ENCODE results near the gene ANXA9. TPM values are rescaled to one million over a fixed set of nuclear protein-coding genes. Genes with fewer than 3 reads are reported as not detected.

ANXA9 gene
- total and polyA plus RNA-seq, 2 experiments from 2014 or later: 1.4 to 2.2 TPM

DNA sequence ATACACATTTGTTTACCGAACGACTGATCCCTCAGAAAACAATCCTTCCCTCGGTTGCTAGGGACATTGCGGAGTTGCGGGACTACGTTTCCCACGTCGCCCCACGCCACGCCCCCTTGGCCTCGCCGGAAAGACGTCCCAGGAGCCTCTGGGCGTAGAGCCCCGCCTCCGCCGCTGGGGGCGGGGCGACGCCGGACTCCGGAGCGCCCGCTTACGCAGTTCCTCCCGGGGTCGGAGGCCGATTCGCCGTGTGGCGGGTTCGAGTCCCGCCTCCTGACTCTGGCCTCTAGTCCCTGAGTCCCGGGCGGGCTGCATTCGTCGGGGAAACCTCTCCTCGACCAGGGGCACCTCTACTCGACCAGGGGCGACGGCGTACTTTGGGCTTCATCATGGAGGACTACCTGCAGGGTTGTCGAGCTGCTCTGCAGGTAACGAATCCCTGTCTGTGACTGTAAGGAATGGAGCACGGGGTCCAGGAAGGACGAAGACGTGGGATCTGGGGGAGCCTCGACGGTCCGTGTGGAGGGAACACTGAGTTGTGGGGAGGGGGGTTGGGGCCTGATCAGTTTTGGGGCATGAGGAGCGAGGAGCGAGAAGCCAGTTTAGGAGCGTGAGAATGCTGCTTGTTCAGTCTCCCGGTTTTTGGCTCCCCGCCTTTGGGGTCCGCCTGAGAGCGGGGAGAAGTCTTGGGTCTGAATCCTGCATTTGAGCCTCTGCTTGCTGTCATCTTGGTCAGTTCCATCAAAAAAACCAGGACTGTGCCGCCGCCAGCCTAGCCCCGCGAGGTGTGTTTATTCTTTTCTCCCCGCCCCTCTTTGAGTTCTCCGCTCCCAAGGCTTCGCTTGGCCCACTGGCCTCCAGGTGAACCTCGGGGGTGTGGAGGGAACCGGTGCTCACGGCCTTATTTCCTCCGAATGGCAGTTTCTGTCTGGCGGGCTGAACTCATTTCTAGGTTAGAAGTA lies 26.4 kb downstream of the ANXA9 start, which contains the start of gene PRUNE1:
PRUNE1 (plus strand) TSS at position 206 of the 962 bp plus-strand sequence; CDS start at position 390, 184 bp downstream.
- Histone ChIP-seq H4K20me1 (replicated peaks; ENCODE audit: insufficient read depth) (no peaks in the 10 kb centered on the region; the same call in 1 of the 2 replicates), H3K4me3 (peak within 1 kb of the TSS; percentile 84), H3K27me3 (ENCODE audit: insufficient read depth) (no peaks in the 10 kb centered on the region), H3K36me3 (ENCODE audit: insufficient read depth) (no peaks in the 10 kb centered on the region), H3K27ac (ENCODE audit: low read depth) (peak within 1 kb of the TSS; percentile 73), H3K79me2 (replicated peaks; ENCODE audit: insufficient read depth) (peaks cover 15% of the 10 kb centered on the region), H3K9me2 (ENCODE audit: insufficient read depth) (no peaks in the 10 kb centered on the region), H2AFZ (peak within 1 kb of the TSS; percentile 88), H3K4me2 (peak within 1 kb of the TSS; percentile 80), H3F3A (replicated peaks; ENCODE audit: low read depth) (peaks cover 13% of the 10 kb centered on the region; the same call in 1 of the 2 replicates), H3K4me1 (ENCODE audit: insufficient read depth) (peaks cover 25% of the 10 kb centered on the region)
- Mint-ChIP-seq H3K9me3 (no peaks in the 10 kb centered on the region), H3K27me3 (ENCODE audit: insufficient read depth, low read depth, poor library complexity) (peaks cover 21% of the 10 kb centered on the region), H3K4me3 (peak within 1 kb of the TSS; percentile 94), H3K27ac (peak within 1 kb of the TSS; percentile 96), H3K4me1 (peaks cover 36% of the 10 kb centered on the region), H3K36me3 (ENCODE audit: low read depth) (no peaks in the 10 kb centered on the region; the same call in 2 of the 3 replicates)
- ATAC-seq: peak; percentile 76
- DNase-seq (ENCODE audit: low spot score): peak; percentile 98
- peak; percentile 55; the same call in 1 of the 2 replicates for TF ChIP-seq POLR2AphosphoS5 (IDR thresholded peaks at IDR 0.05; ENCODE audit: low read depth)
- TF ChIP-seq, protein P1, sequence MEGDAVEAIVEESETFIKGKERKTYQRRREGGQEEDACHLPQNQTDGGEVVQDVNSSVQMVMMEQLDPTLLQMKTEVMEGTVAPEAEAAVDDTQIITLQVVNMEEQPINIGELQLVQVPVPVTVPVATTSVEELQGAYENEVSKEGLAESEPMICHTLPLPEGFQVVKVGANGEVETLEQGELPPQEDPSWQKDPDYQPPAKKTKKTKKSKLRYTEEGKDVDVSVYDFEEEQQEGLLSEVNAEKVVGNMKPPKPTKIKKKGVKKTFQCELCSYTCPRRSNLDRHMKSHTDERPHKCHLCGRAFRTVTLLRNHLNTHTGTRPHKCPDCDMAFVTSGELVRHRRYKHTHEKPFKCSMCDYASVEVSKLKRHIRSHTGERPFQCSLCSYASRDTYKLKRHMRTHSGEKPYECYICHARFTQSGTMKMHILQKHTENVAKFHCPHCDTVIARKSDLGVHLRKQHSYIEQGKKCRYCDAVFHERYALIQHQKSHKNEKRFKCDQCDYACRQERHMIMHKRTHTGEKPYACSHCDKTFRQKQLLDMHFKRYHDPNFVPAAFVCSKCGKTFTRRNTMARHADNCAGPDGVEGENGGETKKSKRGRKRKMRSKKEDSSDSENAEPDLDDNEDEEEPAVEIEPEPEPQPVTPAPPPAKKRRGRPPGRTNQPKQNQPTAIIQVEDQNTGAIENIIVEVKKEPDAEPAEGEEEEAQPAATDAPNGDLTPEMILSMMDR (conservative IDR thresholded peaks at IDR 0.05; ENCODE audit: low read depth in 2 of 2): no peak
- TF ChIP-seq, protein P2, sequence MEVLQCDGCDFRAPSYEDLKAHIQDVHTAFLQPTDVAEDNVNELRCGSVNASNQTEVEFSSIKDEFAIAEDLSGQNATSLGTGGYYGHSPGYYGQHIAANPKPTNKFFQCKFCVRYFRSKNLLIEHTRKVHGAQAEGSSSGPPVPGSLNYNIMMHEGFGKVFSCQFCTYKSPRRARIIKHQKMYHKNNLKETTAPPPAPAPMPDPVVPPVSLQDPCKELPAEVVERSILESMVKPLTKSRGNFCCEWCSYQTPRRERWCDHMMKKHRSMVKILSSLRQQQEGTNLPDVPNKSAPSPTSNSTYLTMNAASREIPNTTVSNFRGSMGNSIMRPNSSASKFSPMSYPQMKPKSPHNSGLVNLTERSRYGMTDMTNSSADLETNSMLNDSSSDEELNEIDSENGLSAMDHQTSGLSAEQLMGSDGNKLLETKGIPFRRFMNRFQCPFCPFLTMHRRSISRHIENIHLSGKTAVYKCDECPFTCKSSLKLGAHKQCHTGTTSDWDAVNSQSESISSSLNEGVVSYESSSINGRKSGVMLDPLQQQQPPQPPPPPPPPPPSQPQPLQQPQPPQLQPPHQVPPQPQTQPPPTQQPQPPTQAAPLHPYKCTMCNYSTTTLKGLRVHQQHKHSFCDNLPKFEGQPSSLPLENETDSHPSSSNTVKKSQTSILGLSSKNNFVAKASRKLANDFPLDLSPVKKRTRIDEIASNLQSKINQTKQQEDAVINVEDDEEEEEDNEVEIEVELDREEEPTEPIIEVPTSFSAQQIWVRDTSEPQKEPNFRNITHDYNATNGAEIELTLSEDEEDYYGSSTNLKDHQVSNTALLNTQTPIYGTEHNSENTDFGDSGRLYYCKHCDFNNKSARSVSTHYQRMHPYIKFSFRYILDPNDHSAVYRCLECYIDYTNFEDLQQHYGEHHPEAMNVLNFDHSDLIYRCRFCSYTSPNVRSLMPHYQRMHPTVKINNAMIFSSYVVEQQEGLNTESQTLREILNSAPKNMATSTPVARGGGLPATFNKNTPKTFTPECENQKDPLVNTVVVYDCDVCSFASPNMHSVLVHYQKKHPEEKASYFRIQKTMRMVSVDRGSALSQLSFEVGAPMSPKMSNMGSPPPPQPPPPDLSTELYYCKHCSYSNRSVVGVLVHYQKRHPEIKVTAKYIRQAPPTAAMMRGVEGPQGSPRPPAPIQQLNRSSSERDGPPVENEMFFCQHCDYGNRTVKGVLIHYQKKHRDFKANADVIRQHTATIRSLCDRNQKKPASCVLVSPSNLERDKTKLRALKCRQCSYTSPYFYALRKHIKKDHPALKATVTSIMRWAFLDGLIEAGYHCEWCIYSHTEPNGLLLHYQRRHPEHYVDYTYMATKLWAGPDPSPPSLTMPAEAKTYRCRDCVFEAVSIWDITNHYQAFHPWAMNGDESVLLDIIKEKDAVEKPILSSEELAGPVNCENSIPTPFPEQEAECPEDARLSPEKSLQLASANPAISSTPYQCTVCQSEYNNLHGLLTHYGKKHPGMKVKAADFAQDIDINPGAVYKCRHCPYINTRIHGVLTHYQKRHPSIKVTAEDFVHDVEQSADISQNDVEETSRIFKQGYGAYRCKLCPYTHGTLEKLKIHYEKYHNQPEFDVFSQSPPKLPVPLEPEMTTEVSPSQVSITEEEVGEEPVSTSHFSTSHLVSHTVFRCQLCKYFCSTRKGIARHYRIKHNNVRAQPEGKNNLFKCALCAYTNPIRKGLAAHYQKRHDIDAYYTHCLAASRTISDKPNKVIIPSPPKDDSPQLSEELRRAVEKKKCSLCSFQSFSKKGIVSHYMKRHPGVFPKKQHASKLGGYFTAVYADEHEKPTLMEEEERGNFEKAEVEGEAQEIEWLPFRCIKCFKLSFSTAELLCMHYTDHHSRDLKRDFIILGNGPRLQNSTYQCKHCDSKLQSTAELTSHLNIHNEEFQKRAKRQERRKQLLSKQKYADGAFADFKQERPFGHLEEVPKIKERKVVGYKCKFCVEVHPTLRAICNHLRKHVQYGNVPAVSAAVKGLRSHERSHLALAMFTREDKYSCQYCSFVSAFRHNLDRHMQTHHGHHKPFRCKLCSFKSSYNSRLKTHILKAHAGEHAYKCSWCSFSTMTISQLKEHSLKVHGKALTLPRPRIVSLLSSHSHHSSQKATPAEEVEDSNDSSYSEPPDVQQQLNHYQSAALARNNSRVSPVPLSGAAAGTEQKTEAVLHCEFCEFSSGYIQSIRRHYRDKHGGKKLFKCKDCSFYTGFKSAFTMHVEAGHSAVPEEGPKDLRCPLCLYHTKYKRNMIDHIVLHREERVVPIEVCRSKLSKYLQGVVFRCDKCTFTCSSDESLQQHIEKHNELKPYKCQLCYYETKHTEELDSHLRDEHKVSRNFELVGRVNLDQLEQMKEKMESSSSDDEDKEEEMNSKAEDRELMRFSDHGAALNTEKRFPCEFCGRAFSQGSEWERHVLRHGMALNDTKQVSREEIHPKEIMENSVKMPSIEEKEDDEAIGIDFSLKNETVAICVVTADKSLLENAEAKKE (CRISPR knock-in tag; IDR thresholded peaks at IDR 0.05): no peak
- TF ChIP-seq EZH2 (IDR thresholded peaks at IDR 0.05; ENCODE audit: low read depth, unreplicated experiment): no peak
- TF ChIP-seq, protein P3, sequence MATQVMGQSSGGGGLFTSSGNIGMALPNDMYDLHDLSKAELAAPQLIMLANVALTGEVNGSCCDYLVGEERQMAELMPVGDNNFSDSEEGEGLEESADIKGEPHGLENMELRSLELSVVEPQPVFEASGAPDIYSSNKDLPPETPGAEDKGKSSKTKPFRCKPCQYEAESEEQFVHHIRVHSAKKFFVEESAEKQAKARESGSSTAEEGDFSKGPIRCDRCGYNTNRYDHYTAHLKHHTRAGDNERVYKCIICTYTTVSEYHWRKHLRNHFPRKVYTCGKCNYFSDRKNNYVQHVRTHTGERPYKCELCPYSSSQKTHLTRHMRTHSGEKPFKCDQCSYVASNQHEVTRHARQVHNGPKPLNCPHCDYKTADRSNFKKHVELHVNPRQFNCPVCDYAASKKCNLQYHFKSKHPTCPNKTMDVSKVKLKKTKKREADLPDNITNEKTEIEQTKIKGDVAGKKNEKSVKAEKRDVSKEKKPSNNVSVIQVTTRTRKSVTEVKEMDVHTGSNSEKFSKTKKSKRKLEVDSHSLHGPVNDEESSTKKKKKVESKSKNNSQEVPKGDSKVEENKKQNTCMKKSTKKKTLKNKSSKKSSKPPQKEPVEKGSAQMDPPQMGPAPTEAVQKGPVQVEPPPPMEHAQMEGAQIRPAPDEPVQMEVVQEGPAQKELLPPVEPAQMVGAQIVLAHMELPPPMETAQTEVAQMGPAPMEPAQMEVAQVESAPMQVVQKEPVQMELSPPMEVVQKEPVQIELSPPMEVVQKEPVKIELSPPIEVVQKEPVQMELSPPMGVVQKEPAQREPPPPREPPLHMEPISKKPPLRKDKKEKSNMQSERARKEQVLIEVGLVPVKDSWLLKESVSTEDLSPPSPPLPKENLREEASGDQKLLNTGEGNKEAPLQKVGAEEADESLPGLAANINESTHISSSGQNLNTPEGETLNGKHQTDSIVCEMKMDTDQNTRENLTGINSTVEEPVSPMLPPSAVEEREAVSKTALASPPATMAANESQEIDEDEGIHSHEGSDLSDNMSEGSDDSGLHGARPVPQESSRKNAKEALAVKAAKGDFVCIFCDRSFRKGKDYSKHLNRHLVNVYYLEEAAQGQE (IDR thresholded peaks at IDR 0.05; ENCODE audit: unreplicated experiment): no peak
- no peak for TF ChIP-seq STAT1 (IDR thresholded peaks at IDR 0.05; ENCODE audit: unreplicated experiment)
- no peak for TF ChIP-seq NANOG (IDR thresholded peaks at IDR 0.05; ENCODE audit: borderline replicate concordance)
- no peak for TF ChIP-seq ZNF331 (CRISPR knock-in tag; IDR thresholded peaks at IDR 0.05; ENCODE audit: low read depth)
- peak; percentile 82 for TF ChIP-seq CREB1 (CRISPR knock-in tag; IDR thresholded peaks at IDR 0.05; ENCODE audit: low read depth)
- TF ChIP-seq, protein P4, sequence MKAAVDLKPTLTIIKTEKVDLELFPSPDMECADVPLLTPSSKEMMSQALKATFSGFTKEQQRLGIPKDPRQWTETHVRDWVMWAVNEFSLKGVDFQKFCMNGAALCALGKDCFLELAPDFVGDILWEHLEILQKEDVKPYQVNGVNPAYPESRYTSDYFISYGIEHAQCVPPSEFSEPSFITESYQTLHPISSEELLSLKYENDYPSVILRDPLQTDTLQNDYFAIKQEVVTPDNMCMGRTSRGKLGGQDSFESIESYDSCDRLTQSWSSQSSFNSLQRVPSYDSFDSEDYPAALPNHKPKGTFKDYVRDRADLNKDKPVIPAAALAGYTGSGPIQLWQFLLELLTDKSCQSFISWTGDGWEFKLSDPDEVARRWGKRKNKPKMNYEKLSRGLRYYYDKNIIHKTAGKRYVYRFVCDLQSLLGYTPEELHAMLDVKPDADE (IDR thresholded peaks at IDR 0.05): peak; percentile 83
